ENCODE data around the gene PKIB.

The PKIB gene

GRCh38 chr6:122671251-122671650 is 61.0 kb downstream of the PKIB start:
- DNase-seq = no peak

DNA sequence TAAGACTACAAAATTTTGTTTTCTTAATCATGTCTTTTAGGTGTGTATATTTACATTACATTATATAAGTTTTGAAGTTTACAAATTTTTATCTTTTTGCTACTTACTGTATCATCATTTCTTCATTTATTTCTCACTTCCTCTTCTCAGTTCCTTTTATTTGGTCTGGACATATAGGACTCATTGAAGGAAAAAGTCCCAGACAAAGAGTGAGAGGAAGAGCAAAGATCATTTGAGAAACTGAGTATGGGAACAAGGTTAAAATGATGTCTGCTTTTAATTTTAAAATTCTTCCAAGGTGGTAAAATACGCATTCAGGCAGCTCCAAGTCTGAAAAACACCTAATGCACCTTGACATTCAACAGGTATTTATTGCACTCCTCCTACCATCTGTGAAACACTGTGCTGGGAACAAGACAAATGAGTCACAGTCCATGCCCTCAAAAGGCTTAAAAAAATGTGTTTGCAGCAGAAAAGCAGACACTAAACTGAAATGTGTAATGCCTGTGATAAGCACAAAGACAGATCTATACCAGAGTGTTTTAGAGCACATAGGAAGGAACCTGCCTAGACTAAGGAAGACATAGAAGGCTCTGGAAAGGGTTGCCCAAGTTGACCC is 63.2 kb downstream of the PKIB start:
- no peak for DNase-seq

GRCh38 chr6:122676146-122676545 is 65.9 kb downstream of the PKIB start:
- no peak for DNase-seq

DNA sequence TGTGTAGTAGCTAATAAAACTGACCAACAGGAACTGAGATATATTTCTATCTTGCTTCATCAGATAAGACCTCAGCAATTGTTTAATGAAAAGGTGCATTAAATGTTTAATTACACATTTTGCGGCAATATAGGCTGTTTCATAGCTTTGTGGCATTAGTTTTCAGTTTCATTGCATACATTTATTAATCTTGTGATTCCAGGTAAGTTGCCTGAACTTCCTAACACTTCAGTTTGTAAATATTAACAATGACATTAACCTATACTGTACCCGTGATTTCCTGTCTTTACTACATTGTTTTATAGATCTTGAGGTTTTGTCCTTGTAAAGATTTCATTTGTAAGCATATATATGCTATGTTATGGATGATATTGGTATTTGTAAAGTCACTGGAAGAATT is 66.5 kb downstream of the PKIB start:
- no peak for DNase-seq

GRCh38 chr6:122677406-122677805 is 67.2 kb downstream of the PKIB start:
- DNase-seq = no peak

- DNase-seq = no peak
Observed at GRCh38 chr6:122678841-122679240, 68.6 kb downstream of the PKIB start.

DNA sequence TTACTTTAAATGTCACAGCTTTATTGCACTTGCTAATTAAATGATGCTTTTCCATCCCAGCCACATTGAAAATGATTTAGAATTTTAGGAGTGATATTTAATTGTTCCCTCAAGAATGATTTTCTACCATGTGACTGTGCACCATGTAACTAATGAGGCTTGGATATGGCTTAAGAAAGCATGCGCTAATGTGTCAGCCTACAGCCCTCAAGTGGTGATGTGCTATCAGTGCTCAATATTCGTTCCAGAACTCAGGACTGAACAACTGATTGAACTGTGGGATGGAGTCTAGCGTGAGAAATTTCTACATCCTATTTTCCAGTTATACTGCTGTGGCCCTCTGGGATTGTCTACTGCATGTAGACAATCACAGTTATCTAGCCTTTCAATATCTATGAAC is 71.5 kb downstream of the PKIB start:
- no peak for DNase-seq

GRCh38 chr6:122683989-122684651 is 73.9 kb downstream of the PKIB start:
- DNase-seq = no peak

GRCh38 chr6:122692175-122692598 is 82.0 kb downstream of the PKIB start:
- DNase-seq = no peak

DNA sequence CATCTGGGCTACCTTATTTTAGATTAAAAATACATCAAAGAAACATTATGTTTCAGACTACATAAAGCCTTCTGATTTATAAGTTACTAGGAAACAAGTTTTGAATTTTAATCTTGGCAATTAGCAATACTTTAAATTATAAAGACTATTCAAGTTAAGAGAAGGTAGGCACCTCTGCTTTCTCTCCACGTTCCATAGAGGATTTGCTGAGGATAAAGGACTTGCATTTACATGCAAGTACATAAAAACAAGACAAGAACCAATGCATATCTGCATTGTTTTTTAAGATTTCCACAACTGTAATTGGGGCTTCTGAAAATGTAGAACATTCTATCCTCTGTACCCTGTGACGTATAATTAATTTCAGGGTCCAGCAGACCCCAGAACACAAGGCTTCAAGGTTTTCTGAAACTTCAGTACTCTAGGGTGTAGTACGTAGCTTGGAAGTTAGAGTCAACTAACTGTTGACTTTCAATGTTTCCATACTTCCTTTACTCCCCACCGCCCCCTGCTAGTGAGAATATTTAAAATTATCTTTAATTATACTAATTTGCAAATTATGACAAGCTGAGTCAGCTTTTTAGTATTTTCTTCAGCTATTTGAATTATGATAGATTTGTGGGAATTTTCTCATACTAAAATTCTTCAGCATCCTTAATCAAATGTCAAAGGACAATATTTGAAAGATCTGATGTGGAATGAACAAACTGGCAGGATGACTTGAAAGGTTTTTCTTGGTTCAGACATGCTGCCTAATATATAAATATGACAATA is 82.8 kb downstream of the PKIB start:
- DNase-seq = no peak

DNA sequence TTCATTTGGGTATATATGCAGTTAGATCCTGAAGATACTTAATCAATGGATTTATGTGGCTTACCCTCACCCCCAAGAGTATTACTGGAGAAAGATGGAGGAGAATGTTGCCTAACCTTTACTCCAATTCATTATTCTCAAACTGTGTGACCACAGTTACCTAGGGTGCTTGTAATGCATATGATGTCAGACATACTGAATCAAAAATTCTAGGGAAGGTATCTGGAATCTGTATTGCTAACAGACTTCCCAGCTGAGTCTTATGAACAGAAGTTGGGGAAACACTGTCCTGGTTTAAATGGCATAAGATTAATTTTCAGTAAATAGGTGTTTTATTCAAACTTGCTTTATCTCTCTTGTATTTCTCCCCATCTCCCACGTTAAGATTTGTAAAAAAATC is 83.9 kb downstream of the PKIB start:
- DNase-seq = no peak

GRCh38 chr6:122694602-122695001 is 84.4 kb downstream of the PKIB start:
- DNase-seq = no peak

GRCh38 chr6:122695188-122695587 is 85.0 kb downstream of the PKIB start:
- DNase-seq = no peak

DNA sequence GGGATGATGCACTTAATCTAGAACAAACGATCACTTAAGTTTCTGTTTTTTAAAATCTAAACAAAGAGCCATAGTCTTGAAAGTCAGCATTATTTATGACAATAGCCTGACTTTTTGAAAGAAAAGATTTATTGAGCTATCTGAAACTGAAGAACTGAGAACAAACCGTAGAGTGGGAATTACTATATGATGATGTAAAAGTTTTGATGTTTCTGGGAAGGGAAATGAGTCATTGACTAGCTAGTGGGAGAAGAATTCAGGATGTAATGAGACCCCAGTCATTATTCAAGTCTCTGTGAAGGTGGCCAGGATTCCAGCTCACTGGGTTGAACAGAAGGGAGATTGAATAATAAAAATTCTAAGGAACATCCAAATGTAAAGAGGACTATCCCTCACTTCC is 85.9 kb downstream of the PKIB start:
- DNase-seq = no peak

GRCh38 chr6:122696853-122697252 is 86.6 kb downstream of the PKIB start:
- DNase-seq = no peak

DNA sequence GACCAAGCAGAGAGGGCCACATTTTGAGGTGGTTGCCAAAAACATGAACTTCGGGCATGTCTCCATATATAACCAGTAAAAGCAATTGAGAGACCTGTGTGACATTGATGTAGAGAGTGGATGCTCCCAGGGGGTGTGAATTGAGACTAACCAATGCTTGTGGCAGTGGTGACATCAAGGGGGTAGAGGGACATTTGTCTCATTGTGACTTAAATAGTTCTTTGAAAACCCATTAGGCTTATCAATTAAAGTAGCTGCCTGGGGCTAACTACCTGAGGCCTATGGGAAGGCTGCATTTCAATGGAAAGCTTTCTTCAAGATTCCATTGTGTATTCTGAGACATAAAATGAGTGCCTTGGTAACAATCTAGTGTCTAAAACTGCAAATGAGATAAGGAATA is 87.3 kb downstream of the PKIB start:
- DNase-seq = no peak

GRCh38 chr6:122701666-122702065 is 91.5 kb downstream of the PKIB start:
- DNase-seq = no peak

- DNase-seq = no peak
Observed at GRCh38 chr6:122702841-122703240, 92.6 kb downstream of the PKIB start.

DNA sequence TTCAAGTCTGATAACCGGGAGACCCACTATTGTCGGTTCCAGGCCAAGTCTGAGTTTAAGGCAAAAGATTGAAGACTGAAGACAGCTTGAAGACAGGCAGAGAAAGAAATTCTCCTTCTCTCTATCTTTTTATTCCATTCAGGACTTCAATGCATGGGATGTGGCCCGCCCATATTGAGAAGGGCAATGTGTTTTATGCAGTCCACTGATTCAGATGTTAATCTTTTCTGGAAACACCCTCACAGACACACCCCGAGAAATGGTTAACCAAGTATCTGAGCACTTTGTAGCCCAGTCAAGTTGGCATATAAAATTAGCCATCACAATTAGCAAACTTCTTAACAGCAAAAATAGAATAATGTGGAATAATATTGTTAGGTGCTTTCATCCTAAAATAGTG is 93.9 kb downstream of the PKIB start:
- no peak for DNase-seq

DNA sequence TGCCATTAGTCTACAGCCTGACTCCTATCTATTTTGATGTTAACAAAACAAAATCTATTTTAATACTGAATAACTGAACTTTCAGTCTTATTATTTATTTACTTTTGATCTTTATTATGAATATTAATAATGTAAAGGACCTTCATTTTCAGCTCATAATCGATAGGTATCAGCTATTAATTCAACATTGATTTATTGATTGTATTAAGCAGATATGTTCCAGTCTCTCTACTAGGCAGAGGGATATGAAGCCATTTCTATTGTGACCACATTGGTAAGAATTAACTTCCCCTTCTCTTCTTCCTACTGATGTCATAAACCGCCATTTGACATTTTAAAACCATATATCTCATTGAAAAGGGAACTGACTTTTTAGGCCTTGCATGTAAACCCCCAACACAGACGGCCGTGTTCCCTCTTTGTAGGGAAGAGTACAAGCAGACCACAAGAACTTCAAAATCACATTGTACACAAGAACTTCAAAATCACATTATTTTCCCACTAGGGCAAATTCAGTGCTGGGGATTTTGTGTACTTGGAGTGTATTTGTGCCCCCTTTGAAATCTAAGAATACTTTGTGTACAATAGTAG is 99.8 kb downstream of the PKIB start:
- DNase-seq = no peak

DNA sequence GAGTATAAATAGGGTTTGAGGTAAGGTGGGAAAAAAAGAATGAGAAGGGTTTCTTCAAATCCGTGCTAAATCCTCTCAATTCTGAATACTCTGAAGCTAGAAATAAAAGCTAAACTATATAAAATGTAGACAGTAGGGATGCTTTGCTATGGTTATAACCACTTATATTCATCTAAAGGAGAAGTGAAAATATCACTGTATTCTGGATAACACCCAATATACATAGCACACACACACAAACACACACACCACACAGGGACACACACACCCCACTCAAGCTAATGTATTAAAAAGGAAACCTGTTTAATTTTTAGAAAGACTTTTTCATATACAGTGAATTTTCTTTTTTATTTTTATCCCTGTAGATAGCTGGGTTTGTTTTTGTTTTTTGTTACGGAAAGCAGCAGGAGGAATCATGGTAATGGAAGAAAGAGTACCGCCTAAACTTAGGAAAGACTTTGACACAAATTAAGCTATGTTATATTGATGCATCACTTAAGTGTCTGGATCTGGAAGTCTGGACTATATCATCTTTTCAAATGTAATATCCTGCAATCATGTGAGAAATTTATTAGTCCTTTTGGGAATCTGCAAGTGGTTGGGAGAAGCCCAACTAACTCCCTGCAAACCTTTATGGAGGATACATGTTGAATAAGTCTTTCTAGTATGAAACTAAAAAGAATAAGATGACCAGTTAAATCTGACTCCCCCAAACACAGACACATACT is 100.9 kb downstream of the PKIB start:
- DNase-seq = no peak

DNA sequence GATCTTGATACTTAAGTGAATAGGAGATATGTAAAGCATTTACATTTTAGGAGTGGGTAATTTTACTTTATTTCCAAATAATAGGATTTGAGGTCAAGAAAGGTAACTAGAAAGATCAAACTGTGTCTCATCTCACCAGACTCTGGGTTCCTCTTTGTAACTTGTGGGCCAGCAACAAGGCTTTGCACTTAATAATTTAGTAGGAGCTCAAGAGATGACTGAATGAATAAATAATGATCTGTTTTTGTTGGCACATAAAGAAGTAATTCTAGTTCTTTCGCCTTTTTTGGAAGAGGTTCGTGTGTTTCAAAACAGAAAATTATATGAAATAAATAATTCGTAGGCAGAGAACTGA is 101.9 kb downstream of the PKIB start:
- no peak for DNase-seq

GRCh38 chr6:122712448-122713137 is 102.4 kb downstream of the PKIB start:
- no peak for DNase-seq

All from activated CD8-positive, alpha-beta memory T cell treated with anti-CD3 and anti-CD28 coated beads, Interleukin-2, amount 50 U/mL, for 48 hours (primary cell).